ENCODE data around the gene DGKB.

DNA sequence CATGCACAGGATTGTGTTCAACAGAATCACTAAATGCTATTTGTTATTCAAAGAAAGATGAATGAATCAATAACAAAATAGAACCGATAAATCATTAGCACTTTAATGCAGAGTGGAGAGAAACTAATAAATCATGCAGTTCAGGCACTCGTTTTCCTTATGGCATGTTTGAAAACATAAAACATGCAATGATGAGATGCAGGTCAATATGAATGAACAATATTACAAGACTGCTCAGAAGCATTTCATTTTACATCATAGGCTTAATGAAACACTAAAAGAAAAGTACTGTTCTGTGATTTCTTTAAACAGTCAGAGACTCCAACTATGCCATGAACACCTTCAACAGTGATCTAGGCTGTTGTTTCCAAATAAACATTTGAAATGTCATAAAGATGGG, 755.0 kb downstream of the DGKB start:
- TF ChIP-seq POLR2A (IDR thresholded peaks at IDR 0.05): no peak
- TF ChIP-seq, protein P1, sequence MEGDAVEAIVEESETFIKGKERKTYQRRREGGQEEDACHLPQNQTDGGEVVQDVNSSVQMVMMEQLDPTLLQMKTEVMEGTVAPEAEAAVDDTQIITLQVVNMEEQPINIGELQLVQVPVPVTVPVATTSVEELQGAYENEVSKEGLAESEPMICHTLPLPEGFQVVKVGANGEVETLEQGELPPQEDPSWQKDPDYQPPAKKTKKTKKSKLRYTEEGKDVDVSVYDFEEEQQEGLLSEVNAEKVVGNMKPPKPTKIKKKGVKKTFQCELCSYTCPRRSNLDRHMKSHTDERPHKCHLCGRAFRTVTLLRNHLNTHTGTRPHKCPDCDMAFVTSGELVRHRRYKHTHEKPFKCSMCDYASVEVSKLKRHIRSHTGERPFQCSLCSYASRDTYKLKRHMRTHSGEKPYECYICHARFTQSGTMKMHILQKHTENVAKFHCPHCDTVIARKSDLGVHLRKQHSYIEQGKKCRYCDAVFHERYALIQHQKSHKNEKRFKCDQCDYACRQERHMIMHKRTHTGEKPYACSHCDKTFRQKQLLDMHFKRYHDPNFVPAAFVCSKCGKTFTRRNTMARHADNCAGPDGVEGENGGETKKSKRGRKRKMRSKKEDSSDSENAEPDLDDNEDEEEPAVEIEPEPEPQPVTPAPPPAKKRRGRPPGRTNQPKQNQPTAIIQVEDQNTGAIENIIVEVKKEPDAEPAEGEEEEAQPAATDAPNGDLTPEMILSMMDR (IDR thresholded peaks at IDR 0.05): no peak
